Measurements from ENCODE around the gene SLC35F3.
"Not testable (repeated sequence)": the region's sequence is repeated elsewhere in the genome, so short reads cannot be mapped to it uniquely, and the experiment has no call there.

Gene SLC35F3

DNA sequence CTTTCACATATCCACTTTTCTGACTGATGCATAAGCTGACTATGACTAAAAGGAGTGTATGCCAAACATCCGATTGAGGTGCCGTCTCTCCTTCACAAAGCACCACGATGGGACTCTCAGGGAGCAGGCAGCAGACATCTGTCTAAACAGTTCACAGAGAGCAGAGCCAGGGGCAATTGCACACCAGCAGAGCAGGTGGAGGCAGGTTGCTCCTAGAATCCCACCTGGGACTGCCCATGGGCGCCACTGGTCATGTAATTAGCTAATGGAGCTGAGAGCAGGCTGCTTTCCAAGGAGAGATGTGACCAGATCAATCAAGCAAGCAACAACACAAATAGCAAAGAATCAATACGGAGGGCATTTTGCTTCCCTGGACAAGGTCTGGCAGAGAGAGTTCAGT, 438.3 kb downstream of the SLC35F3 start:
- CTCF ChIA-PET: interaction anchor here (1.1 to 1.9 kb wide), 4 partner anchors 14 to 33 kb away, joined by 3 to 6 read pairs (median 4); no protein-coding TSS in a partner anchor
- POLR2A ChIA-PET: no interaction called here
- DNase-seq (ENCODE audit: low read depth, low spot score): no peak
- TF ChIP-seq, protein P1, sequence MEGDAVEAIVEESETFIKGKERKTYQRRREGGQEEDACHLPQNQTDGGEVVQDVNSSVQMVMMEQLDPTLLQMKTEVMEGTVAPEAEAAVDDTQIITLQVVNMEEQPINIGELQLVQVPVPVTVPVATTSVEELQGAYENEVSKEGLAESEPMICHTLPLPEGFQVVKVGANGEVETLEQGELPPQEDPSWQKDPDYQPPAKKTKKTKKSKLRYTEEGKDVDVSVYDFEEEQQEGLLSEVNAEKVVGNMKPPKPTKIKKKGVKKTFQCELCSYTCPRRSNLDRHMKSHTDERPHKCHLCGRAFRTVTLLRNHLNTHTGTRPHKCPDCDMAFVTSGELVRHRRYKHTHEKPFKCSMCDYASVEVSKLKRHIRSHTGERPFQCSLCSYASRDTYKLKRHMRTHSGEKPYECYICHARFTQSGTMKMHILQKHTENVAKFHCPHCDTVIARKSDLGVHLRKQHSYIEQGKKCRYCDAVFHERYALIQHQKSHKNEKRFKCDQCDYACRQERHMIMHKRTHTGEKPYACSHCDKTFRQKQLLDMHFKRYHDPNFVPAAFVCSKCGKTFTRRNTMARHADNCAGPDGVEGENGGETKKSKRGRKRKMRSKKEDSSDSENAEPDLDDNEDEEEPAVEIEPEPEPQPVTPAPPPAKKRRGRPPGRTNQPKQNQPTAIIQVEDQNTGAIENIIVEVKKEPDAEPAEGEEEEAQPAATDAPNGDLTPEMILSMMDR (IDR thresholded peaks at IDR 0.05; ENCODE audit: insufficient read depth, low read length, missing control alignments): no peak
- no peak overlapping the region for H3K4me3 ChIP-seq (ENCODE audit: low read depth, low read length)

DNA sequence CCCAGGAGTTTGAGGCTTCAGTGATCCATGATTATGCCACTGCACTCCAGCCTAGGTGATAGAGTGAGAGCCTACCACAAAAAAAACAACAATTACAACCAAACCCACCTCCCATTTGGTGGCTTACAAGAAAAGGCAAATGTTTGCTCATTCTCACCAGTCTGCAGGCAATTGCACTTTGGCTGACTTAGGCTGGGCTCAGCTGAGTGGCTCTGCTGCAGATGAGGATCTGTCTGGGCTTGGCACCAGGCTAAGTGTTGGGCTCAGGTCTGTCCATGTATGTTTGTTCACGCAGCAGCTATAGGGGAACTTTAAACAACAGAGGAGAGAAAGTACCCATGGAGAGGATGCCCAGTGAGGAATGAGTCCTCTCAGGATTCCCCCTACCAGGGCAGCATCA, 440.8 kb downstream of the SLC35F3 start:
- DNase-seq (ENCODE audit: low read depth, low spot score): no peak
- TF ChIP-seq, protein P1 (IDR thresholded peaks at IDR 0.05; ENCODE audit: insufficient read depth, low read length, missing control alignments): no peak
- ChIA-PET POLR2A (no interaction called here), CTCF (no interaction called here)
- no peak overlapping the region for H3K4me3 ChIP-seq (ENCODE audit: low read depth, low read length)

DNA sequence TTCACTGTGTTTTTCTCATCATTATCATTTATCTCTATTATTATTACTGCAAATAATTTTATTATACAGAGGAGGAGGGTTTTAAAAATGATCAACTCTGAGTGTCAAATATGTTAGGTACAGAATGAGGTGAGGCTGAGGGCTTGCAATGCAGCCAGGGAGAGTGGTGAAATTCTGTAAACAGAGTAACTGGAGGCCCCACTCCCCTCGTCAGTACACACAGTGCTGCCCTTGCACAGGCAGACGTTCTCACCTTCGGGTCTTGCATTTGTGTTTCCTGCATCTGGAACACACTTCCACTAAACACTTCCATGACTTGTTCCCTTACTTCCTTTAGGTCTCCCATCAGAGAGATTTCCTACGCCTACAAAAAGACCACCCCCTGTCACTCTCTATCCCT, 444.5 kb downstream of the SLC35F3 start:
- H3K4me3 ChIP-seq (ENCODE audit: low read depth, low read length): no peak overlapping the region
- POLR2A ChIA-PET: no interaction called here
- TF ChIP-seq, protein P1 (IDR thresholded peaks at IDR 0.05; ENCODE audit: insufficient read depth, low read length, missing control alignments): no peak
- CTCF ChIA-PET: no interaction called here
- DNase-seq (ENCODE audit: low read depth, low spot score): no peak

DNA sequence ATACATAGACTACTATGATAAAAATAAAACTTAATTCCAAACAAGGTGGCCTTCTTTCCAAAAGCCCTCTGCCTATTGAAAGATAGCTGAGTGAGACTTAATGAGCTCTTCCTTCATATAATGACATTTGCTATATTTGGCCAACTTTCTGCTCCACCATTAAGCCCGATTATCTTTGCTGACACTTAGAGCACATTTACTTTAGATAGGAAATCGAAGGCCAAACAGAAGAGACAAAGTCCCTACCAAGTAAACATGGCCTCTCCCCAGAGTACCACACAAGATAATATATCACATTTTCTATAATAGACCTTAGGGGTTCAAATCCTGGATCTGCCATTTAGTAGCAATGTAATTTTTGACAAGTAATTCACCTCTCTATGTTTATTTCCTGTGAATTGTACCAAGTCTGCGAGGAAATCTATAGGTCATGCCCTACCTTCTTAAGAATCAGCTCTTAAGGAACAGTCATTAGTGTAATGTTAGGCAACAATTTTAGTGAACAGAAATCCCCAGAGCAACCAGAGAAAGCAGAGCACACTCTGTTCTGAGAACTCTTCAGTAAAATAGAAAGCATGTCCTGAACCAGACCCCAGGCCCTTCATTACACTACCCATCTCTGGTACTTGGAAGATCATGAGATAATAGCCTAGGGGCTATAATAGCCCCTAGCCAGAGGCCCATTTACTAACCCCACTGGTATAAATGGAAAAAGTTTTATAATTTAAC, 451.5 kb downstream of the SLC35F3 start:
- no peak for DNase-seq (ENCODE audit: low read depth, low spot score)
- ChIA-PET CTCF (no interaction called here), POLR2A (no interaction called here)
- TF ChIP-seq, protein P1 (IDR thresholded peaks at IDR 0.05; ENCODE audit: insufficient read depth, low read length, missing control alignments): no peak
- H3K4me3 ChIP-seq (ENCODE audit: low read depth, low read length): no peak overlapping the region

DNA sequence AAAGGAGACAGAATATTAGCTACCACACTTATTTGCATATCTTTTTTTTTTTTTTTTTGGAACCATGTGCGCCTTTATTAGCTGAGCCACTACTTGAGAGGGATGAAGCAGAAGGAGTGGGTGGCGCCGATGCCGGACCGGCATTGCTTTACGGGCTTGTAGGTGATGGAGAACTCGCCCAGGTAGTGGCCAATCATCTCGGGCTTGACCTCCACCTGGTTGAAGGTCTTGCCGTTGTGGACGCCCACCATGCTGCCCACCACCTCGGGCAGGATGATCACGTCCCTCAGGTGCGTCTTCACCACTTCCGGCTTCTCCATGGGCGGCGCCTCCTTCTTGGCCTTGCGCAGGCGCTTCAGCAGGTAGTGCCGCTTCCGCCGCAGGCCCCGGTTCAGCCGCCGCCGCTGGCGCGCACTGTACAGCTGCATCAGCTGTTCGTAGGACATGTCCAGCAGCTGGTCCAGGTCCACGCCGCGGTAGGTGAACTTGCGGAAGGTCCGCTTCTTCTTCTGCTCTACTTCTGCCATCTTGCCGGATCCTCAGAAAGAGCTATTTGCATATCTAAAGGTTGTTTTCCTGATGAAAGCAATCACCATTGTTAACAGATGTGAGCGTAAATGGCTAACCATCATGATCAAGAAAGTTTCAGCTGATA, 452.3 kb downstream of the SLC35F3 start:
- H3K4me3 ChIP-seq (ENCODE audit: low read depth, low read length); DNase-seq (ENCODE audit: low read depth, low spot score); POLR2A ChIA-PET; CTCF ChIA-PET: not testable (repeated sequence)

DNA sequence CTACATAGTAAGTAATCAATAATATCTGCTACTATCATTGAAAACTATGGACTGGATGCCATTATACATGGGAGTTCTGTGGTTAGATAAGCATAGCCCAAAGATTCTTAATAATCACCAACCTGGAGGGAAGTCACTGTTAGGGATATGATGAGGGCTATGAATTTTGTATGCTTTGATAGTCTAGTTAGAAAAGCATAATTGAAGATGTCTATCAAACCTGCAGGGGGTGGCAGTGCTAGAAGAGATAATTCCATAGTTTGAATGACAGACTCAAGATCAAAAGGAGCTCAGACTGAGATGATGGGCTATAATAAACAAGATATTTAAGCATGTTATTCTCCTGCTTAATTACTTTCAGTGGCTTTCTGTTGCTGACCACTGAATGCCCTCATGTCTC, 453.4 kb downstream of the SLC35F3 start:
- DNase-seq (ENCODE audit: low read depth, low spot score): no peak
- no peak overlapping the region for H3K4me3 ChIP-seq (ENCODE audit: low read depth, low read length)
- POLR2A ChIA-PET: no interaction called here
- CTCF ChIA-PET: no interaction called here
- TF ChIP-seq, protein P1 (IDR thresholded peaks at IDR 0.05; ENCODE audit: insufficient read depth, low read length, missing control alignments): no peak
